ENCODE results near the gene CLEC3B. TPM values are rescaled to one million over a fixed set of nuclear protein-coding genes. Genes with fewer than 3 reads are reported as not detected.

CLEC3B gene
- total RNA-seq, 1 donor from 2014 or later: 0.75 TPM

Other genes starting within 250 kb of the CLEC3B start
- gene TMEM42, start 164.4 kb upstream of the CLEC3B start, total RNA-seq: 12.0 and 16.3 TPM in 2 replicates
- gene TGM4, start 151.7 kb upstream of the CLEC3B start, total RNA-seq: not detected in 2 replicates
- 60.7 and 66.0 TPM in 2 replicates for gene ZDHHC3, start 50.1 kb upstream of the CLEC3B start, total RNA-seq
- 66.9 and 93.0 TPM in 2 replicates for gene EXOSC7, start 50.1 kb upstream of the CLEC3B start, total RNA-seq
- gene CDCP1, start 120.1 kb downstream of the CLEC3B start, total RNA-seq: 2.5 and 2.7 TPM in 2 replicates
- gene TMEM158, start 200.0 kb downstream of the CLEC3B start, total RNA-seq: 131 and 157 TPM in 2 replicates

All from myocyte (in vitro differentiated cells).